ENCODE data around the gene RAB11B. TPM values are rescaled to one million over a fixed set of nuclear protein-coding genes. Genes with fewer than 3 reads are reported as not detected.
A peak's percentile ranks its signal among the peaks of the same experiment; 100 is the strongest.

The RAB11B gene
- total RNA-seq, 1 donor from 2014 or later, result 104 TPM

- Mint-ChIP-seq H3K4me3 (ENCODE audit: unreplicated experiment) (peak overlapping the region; percentile 92), H3K27me3 (ENCODE audit: low read depth) (no peaks in the 10 kb centered on the region), H3K4me1 (ENCODE audit: low read depth) (peaks cover 69% of the 10 kb centered on the region), H3K9me3 (ENCODE audit: low read depth) (no peaks in the 10 kb centered on the region), H3K27ac (ENCODE audit: unreplicated experiment) (peak overlapping the region; percentile 97), H3K36me3 (ENCODE audit: low read depth) (peaks cover 9% of the 10 kb centered on the region)
- DNase-seq (ENCODE audit: low spot score), result no peak
- TF ChIP-seq CTCF (IDR thresholded peaks at IDR 0.05), result no peak
These were observed 23.2 kb upstream of the RAB11B start for GRCh38 chr19:8366961-8367326.

GRCh38 chr19:8367327-8368001, 22.7 kb upstream of the RAB11B start:
- Mint-ChIP-seq H3K4me3 (ENCODE audit: unreplicated experiment) (peak overlapping the region; percentile 92), H3K9me3 (ENCODE audit: low read depth) (no peaks in the 10 kb centered on the region), H3K36me3 (ENCODE audit: low read depth) (peaks cover 9% of the 10 kb centered on the region), H3K27ac (ENCODE audit: unreplicated experiment) (peak overlapping the region; percentile 97), H3K27me3 (ENCODE audit: low read depth) (no peaks in the 10 kb centered on the region), H3K4me1 (ENCODE audit: low read depth) (peaks cover 64% of the 10 kb centered on the region)
- peak; percentile 99 for DNase-seq (ENCODE audit: low spot score)
- TF ChIP-seq CTCF (IDR thresholded peaks at IDR 0.05), result no peak

- Mint-ChIP-seq H3K4me3 (ENCODE audit: unreplicated experiment) (no peak overlapping the region), H3K9me3 (ENCODE audit: low read depth) (no peaks in the 10 kb centered on the region), H3K4me1 (ENCODE audit: low read depth) (peaks cover 56% of the 10 kb centered on the region), H3K36me3 (ENCODE audit: low read depth) (peaks cover 17% of the 10 kb centered on the region), H3K27me3 (ENCODE audit: low read depth) (no peaks in the 10 kb centered on the region), H3K27ac (ENCODE audit: unreplicated experiment) (peak overlapping the region; percentile 84)
- no peak for TF ChIP-seq CTCF (IDR thresholded peaks at IDR 0.05)
- DNase-seq (ENCODE audit: low spot score), result peak; percentile 49
These were observed 19.8 kb upstream of the RAB11B start for GRCh38 chr19:8370176-8371010.

- H3K4me3 Mint-ChIP-seq (ENCODE audit: unreplicated experiment), result no peak overlapping the region
- peak overlapping the region; percentile 84 for H3K27ac Mint-ChIP-seq (ENCODE audit: unreplicated experiment)
- H3K36me3 Mint-ChIP-seq (ENCODE audit: low read depth), result peaks cover 15% of the 10 kb centered on the region
These were observed 19.0 kb upstream of the RAB11B start for GRCh38 chr19:8371011-8371804.

More at GRCh38 chr19:8371011-8371804, 19.0 kb upstream of the RAB11B start:
- H3K4me1 Mint-ChIP-seq (ENCODE audit: low read depth), result peaks cover 47% of the 10 kb centered on the region
- no peak for TF ChIP-seq CTCF (IDR thresholded peaks at IDR 0.05)
- H3K9me3 Mint-ChIP-seq (ENCODE audit: low read depth), result no peaks in the 10 kb centered on the region
- H3K27me3 Mint-ChIP-seq (ENCODE audit: low read depth), result no peaks in the 10 kb centered on the region
- peak; percentile 85 for DNase-seq (ENCODE audit: low spot score)

Measured in chondrocyte (in vitro differentiated cells).